HG03558 (cell line): Measurements from ENCODE around the gene NFAT5.

ENCODE experiments used
- ATAC-seq: cut with Tn5 transposase; IDR thresholded peaks from one replicate; pipeline ENCODE4 v1.9.1; 2021; ENCODE audit warnings: moderate number of reproducible peaks; ENCODE audit not compliant: unreplicated experiment; ENCODE audit errors: extremely low read depth

NFAT5 gene

DNA sequence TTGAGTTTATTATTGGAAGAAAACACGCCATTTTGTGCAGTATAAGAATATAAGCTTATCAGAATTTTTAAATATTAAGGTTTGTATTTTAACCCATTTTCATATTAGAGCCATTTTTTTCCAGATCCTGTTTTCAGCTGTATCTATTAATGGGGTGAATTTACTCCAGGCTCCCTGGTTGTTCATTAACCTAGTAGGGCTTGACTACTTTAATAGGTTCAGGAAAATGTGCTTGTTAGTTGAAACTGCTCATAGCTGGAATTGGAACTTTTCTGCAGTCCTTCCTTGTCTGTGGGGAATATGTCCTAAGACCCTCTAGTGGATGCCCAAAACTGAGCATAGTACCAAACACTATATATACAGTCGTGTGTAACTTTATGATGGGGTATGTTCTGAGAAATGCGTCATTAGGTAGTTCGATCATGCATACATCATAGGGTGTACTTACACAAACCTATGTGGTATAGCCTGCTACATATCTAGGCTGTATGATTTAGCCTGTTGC, 28.0 kb downstream of the NFAT5 start:
- no peak for ATAC-seq

DNA sequence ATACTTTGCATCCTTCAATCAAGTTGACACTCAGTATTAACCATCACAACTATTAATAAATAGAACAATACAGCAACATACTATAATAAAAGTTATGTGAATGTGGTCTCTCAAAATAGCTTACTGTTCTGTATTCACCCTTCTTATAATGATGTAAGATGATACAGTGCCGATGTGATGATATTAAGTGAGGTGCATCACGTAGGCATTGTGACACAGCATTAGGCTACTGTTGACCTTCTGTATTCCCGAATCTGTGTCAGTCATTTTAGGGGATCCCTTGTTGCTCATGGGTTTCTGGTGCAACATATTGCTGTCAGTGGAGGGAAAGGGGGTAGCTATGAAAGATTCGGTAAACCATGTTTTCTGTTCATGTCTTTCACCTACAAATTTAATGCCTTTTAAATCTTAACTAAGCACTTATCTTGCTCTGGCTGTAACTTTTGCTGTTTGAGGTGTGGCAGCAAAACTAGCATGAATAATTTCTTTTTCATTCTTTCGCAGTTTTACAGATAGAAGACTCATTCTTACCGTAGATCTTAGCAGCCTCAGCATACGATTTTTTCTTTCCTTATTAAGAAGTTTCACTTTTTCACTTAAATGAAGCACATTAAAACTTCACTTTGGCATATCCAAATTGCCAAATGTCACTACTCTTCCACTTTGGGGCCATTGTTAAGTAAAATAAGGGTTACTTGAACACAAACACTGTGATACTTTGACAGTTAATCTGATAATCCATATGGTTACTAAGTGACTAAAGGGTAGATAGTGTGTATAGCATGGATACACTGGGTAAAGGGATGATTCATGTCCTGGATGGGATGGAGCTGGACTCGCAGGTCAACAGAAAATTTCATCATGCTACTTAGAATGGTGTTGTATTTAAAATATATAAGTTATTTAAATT, 29.6 kb downstream of the NFAT5 start:
- ATAC-seq, result no peak

DNA sequence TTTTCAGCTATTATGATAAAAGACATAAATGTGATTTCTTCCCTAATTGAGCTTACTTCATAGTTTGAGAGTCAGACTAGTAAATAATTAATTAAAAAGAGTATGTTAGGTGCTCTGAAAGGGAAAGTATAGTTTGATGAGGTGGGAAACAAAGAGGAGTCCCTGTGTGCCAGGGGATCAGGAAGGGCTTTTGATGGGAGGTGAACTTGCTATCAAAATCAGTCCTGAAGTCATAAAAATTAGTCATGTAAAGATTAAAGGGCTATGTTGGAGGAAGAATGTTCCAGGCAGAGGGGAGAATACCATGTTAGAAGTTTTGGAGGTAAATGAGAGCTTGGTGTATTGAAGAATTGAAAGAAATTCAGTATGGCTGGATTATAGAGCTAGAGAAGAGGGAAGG, 31.0 kb downstream of the NFAT5 start:
- no peak for ATAC-seq

DNA sequence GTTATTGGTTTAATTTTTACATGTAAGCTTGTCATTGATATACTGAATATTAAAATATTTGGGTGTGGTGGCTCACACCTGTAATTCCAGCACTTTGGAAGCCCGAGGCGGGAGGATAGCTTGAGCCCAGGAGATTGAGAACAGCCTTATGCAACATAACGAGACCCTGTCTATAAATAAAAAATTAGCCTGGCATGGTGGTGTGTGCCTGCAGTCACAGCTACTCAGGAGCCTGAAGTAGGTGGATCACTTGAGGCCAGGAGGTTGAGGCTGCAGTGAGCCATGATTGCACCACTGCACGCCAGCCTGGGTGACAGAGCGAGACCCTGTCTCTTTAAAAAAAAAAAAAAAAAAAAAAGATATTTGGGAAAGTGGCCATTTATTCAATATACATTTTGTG, 32.3 kb downstream of the NFAT5 start:
- no peak for ATAC-seq

DNA sequence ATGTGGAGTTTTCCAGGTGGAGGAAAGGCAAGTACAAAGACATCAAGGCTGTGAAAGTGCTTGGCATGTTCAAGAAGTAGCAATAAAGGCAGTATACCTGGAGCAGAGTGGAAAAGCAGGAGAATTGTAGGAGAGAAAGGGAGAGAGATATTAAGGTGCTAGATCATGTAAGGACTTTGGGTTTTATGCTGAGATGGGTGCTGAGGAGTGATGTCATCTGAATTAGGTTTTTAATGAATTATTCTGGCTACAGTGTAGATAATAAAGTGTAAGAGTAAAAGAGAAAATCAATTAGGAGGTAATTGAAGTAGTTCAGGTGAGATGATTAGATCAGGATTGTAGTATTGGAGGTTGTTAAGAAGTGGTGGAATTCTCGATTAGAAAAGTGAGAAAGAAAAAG, 34.0 kb downstream of the NFAT5 start:
- no peak for ATAC-seq

DNA sequence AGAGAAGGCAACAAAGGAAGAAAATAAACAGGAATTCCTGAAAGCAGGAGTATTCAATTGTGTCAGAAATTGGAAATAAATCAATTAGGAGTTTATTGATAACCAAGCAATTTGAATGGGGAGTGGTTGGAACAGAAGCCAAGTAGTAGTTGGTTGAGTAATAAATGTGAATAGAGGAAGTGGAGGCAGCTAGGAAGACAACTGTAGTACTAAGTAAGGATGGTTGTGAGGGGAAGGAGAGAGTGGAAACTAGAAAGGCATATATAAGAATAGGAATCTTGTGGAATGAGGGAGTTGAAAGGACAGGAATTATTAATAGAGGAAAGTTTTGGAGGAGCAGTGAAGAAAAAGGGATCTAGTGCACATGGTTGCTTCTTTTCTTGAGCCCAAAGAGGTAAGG, 34.4 kb downstream of the NFAT5 start:
- ATAC-seq, result no peak

DNA sequence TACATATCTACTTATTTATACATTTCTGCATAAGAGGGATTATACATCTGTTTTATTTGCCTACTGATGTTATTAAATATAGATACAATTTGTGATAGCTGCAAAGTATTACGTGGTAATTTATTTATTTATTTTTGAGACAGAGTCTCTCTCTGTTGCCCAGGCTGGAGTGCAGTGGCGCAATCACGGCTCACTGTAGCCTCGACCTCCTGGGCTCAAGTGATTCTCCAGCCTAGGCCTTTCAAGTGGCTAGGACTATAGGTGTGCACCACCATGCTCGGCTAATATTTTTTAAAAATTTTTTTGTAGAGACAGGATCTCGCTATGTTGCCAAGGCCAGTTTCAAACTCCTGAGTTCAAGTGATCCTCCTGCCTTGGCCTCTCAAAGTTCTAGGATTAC, 35.5 kb downstream of the NFAT5 start:
- ATAC-seq, result no peak

DNA sequence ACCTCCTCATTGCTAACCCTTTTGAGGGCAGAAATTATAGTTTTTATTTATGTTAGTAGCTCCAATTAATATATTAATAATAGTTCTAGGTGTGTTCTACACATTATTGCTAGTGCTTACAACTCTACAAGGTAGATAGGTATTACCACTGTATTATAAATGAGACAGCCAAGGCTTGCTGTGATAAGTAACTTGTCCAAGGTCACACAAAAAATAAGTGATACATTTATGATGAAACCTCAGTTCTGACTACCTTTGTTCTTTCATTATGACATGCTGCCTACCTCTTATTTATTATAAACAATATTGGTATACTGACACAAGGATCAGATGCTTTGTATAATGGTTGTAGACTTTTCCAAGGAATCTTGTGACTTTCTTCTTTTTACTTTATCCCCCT, 41.2 kb downstream of the NFAT5 start:
- no peak for ATAC-seq

DNA sequence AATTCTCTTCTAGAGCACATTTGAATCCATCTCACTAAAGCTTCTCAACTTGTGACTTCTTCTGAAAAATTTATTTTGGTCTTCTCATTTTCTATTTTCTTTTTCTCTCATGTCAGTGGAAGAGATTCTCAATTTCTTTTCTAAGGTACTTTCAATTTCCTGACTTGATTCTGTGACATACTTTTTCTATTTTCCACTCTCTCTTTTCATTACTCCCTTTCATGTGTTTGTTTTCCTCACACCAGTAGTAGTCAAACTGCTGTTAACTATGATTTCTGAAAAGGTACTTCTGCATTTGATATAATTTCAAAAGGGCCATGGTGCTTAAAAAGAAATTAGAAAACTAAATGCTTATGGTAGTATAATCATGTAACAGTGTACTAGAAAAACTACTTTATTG, 41.9 kb downstream of the NFAT5 start:
- no peak for ATAC-seq

DNA sequence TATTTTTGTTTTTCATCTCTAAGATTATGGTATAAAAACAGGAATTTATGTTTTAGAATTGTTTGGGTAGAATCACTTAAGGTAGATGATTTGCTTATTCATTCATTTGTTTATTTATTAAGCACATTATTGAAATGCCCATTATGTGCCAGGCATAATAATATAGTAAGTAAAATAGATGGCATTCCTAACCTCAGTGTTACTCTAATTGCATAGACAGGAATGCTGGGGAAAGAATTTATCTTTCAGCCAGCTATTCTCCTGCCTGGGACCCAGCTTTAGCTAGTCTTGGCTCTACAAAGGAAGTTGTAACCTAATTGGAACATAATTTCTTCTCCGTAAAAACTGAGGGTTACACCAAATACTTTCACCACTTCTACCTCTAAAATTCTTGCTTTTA, 44.6 kb downstream of the NFAT5 start:
- no peak for ATAC-seq

DNA sequence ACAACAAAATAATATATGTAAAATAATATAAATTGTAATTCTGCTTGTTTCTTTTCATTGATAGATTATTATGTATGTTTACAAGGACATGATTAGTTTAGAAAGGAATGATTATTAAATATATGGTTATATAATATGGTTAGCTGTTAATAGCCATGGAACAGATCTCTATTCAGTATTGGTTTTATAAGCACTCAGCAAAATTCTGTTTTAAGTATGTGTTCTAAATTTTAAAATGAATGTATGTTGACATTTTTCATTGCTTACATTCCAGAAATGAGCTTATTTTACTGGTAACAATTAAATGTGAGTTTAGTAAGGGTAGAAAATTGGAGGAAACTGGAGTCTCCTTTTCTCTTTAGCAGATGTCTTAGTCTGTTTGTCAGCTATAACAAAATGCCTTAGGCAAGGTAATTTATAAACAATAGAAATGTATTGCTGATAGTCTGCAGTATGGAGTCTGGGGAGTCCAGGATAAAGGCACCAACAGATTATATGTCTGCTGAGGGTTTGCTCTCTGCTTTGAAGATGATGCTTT, 45.4 kb downstream of the NFAT5 start:
- no peak for ATAC-seq

DNA sequence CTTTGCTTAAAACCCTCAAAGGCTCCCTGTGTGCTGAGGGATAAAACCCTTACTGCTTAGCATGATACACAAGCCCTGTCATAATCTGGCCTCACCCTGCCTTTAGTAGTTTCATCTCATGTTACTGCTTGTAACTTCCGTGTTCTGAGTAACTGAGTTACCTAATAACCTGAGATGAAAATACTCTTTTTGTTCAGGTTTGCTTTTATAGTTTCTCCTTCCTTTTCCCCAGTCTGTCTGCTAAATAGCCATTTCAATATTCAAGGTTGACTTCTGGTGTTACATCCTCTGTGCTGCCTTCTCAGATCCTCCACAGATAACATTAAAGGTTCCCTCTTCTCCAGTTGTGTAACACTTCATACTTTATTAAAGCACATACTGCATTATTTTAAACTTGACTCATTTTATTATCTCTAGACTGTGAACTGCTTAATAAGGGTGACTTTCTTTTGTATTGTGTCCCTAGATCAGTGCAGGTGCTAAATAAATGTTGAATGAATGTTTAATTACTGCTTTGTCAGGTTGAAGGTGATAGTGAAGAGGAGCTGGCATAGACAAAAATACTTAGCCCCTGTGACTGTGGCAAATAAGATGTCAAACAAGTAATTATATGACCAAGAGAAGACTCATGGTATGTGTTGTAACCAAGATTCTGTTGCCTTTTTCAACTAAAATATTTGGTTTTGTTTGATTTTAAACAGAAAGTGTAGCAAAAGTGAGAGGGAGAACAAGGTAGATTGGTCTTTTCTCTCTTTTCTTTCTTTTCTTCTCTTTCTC, 47.8 kb downstream of the NFAT5 start:
- ATAC-seq, result no peak

DNA sequence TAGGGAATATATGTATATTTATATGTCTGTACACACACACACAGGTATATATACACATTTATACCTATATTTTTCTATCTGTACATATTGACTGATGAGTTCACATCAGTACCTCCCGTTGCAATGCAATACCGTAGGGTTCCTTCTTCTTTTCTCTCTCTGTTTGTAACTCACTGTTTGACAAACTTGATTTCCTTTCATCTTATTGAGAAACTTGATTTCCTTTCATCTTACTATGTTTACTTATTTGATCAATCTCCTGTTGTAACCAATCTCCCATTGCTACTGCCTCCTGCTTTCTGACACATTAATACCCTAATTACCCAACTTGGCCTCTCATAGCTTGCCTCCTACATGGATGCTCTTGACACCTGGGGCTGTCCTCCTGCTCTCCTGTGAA, 49.8 kb downstream of the NFAT5 start:
- ATAC-seq, result no peak

DNA sequence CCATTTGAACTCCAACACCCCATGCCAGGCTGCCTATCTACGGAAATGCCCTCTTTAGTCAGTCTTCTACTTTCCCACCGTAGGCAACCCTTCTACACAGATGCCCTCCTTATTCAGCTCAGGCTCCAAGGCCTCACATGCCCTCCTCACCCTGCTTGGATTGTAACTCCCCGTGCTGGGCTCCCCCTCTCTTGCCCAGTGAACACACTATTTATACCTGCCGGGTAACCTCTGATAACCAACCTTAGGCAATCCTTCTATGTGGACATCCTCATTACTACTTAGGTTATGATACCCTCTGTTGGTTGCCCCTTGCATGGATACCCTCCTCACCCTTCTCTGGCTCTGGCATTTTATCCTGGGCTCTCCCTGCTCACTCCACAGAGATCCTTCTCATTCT, 50.3 kb downstream of the NFAT5 start:
- ATAC-seq, result no peak

DNA sequence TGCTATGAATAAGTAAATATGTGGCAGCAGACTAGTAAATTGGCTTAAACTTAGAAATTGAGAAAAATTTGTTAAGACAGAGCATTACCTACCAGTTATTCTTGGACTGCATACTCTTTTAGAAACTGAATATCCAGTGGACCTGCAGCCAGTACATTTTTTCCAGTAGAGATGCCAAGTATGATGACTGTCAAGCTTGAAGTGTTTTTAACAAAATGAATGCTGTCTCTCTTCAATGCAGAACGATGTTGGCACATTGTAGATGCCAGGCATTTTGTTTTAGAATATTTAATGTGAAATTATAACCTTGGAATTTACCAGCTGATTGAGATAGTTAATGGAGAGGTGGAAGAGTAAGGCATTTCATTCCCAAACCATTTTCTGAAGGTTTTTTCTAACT, 52.5 kb downstream of the NFAT5 start:
- no peak for ATAC-seq

DNA sequence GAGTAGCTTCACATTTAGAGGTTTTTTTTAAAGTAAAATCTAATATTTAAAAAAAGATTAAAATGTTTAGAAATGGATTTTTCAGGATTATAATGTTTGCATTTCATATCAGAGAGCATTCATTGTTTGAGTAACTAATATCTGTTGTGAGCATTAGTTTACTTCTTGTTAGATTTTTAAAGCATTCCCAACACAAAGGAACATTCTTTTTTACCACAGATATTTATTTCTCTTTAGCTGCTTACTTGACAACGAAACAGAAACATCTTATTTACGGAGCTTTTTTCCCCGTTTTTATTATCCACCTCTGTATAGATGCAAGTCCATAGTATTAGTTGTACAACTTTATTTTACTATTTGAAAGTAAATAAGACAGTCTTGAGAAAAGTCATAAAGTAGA, 53.0 kb downstream of the NFAT5 start:
- no peak for ATAC-seq

DNA sequence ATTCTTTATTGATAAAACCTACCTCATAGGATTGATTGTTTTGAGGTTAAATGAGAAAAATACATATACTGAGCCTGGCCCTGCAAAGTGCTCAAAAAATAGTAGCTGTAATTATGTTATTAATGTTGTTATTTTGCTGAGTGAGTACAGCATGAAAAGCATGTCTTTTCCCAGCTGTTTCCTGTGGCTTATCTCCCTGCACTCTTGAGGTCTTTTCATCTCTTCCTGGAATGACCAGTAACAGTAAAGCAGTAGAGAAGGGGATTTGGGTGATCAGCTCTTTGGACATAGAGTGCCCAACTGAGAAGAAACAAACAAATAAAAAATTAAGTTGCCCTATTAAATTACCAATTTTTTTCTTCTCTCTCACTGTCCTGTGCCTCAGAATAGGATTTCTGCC, 53.7 kb downstream of the NFAT5 start:
- ATAC-seq, result no peak

DNA sequence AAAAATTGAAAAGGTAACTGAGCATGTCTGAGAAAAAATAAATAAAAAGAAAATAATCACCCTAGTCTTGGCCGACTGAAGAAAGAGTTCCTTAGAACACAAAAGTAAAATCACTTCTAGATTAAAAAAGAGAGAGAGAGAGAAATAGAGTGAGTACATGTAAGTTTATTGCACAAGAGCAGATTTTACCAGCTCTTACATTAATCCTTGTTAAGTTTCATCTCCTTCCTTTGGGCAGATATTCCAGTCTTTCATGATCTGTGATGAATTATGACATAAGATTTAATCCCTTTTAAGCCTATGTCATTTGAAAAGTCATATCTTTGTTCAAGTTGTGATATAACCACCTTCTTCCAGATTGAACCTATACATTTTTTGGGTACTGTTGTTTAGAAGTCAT, 54.8 kb downstream of the NFAT5 start:
- no peak for ATAC-seq

DNA sequence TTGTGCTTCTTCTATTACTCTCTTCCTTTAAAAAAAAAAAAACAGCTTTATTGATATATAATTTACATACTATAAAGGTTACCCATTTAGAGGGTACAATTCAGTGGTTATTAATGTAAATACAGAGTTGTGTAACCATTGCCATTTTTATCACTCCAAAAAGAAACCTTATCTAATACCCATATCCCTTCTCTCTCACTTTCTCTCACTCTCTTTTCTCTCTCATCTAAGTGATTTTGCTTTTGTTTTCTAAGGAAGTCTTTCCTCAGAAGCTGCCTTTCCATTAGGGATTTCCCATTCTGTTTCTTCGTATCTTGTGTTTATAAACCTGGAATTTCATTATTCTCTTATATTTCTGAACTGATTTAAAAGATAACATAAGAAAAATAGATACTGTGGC, 55.5 kb downstream of the NFAT5 start:
- no peak for ATAC-seq

DNA sequence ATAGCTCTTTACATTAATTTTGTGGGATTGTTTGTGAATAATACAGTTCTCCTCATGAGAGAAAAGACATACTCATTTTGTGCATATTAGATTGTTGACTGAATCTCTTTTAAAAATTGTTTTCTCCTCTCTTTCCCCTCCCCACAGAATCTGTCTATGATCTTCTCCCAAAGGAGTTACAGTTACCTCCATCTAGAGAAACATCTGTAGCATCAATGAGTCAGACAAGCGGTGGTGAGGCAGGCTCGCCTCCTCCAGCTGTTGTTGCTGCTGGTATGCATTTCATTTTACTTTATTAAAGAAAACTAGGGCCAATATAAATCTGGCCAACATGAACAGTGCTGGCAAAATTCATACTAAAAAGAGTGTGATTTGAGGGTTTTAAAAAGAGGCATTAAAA, 60.5 kb downstream of the NFAT5 start:
- ATAC-seq, result no peak

DNA sequence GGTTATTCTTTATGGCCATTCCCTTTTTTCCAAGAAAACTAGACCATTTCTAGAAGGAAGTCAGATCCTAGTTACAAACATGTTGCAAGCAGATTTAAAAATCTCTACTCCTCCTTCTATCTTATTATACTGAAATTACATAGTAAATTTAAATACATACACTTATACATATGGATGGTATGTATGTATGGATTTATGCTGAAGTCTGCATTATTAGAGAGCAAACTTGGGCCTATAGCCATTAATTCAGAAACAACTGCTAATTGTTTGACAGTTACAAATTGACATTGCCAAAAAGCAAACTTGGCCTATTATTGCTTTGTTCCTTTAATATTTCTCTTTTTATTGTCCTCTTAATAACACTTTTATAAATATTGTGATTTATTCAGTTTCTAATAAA, 67.1 kb downstream of the NFAT5 start:
- ATAC-seq, result no peak
